IPS-15b (cell line): ENCODE results near the gene TRIOBP.

Source experiments
- H3K27me3 ChIP-seq: one replicate; pipeline ENCODE4 v1.6.1; 2013; ENCODE audit warnings: low read length; ENCODE audit not compliant: control insufficient read depth, insufficient read depth
- H3K36me3 ChIP-seq: one replicate; pipeline ENCODE4 v1.6.1; 2013; ENCODE audit warnings: low read length; ENCODE audit not compliant: control insufficient read depth, insufficient read depth
- H3K4me1 ChIP-seq: one replicate; pipeline ENCODE4 v1.6.1; 2013; ENCODE audit warnings: mild to moderate bottlenecking, low read length; ENCODE audit not compliant: control insufficient read depth, insufficient read depth
- H3K4me3 ChIP-seq: one replicate; pipeline ENCODE4 v1.5.1; 2013; ENCODE audit warnings: low read depth, low read length
- H3K9ac ChIP-seq: one replicate; pipeline ENCODE4 v1.6.1; 2013; ENCODE audit warnings: low read depth, mild to moderate bottlenecking, low read length
- H3K9me3 ChIP-seq: one replicate; pipeline ENCODE4 v1.6.1; 2013; ENCODE audit warnings: mild to moderate bottlenecking, low read length; ENCODE audit not compliant: control insufficient read depth, insufficient read depth

TRIOBP gene

DNA sequence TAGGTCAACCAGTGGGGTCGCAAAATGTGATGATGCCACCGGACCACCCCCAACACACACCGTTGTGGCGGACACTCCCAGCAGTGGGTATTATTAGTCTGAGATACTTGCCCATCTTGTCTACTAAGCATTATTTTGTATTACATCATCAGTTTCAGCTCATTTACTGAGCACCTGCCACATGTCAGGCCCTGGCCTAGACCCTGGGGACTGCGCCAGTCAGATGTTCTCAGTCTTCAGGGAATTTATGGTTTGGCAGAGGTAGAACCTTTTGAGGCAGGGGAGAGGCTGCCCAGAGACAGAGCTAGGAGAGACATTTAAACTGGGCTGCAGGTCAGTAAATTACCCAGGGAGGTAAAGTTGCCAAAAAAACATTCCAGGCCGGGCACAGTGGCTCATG is 67.8 kb downstream of the TRIOBP start:
- Histone ChIP-seq H3K9me3 (peaks cover 3% of the 10 kb centered on the region), H3K9ac (no peak overlapping the region), H3K4me3 (no peak overlapping the region), H3K36me3 (peaks cover 6% of the 10 kb centered on the region), H3K4me1 (no peaks in the 10 kb centered on the region), H3K27me3 (no peaks in the 10 kb centered on the region)

DNA sequence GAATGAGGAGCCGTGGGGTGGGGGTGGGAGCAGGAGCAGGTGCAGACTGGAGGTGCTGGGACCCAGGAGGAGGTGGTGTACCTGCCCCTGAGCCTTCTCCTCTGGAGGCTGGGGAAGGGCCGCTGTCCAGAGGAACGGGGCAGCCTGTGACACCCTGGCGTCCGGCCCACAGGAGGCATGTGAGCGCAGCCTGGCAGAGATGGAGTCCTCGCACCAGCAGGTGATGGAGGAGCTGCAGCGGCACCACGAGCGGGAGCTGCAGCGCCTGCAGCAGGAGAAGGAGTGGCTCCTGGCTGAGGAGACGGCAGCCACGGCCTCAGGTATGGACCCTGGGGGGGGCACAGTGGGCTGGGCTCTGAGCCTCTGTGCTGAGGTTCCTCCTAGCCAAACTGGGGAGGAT is 68.7 kb downstream of the TRIOBP start:
- no peaks in the 10 kb centered on the region for H3K27me3 ChIP-seq
- H3K36me3 ChIP-seq = peaks cover 6% of the 10 kb centered on the region
- H3K9me3 ChIP-seq = peaks cover 3% of the 10 kb centered on the region
- H3K4me1 ChIP-seq = no peaks in the 10 kb centered on the region
- H3K9ac ChIP-seq = no peak overlapping the region
- H3K4me3 ChIP-seq = no peak overlapping the region

DNA sequence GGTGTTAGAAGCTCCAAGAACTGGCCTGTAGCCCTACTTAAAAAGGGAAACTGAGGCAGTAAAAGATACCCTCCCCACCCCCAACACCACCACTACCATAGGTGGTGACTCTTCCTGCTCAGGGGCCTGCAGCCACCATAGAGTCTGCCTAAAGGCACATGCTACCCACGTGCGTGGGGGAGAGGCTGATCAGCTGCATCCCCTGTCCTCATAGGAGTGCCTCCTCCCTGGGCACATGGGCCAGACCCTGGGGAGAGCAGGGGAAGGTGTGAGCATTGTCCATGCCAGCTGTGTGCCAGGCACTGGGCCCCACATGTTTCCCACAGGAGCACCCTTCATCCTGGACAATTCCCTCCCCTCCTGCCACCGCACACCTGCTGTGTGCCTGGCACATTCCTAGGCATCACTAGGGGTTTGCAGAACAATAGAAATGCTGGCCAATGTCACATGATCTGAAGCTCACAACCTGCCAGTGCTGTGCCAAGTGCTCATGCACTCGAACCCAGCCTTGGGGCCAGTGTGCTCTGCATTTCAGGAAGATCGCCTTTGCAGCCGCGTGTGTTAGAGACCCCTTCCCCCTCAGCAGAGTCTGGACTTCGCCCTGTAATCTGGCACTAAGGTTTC is 69.2 kb downstream of the TRIOBP start:
- no peaks in the 10 kb centered on the region for H3K4me1 ChIP-seq
- no peaks in the 10 kb centered on the region for H3K27me3 ChIP-seq
- H3K9ac ChIP-seq = no peak overlapping the region
- H3K4me3 ChIP-seq = no peak overlapping the region
- H3K9me3 ChIP-seq = peaks cover 3% of the 10 kb centered on the region
- H3K36me3 ChIP-seq = peaks cover 6% of the 10 kb centered on the region

DNA sequence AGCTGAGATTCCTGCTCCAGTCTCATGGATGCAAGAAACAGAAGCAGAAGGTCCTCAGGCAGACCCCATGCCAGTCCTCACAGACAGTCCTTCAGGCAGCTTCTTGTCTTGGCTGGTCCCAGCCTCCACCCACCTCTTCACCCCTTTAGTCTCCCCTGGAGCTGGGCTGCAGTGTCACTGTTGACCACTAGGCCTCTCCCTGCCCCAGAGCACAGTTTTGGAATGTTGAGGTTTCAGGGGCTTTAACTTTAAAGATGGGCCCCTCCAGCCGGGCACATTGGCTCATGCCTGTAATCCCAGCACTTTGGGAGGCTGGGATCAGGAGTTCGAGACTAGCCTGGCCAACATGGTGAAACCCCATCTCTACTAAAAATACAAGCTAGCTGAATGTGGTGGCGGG is 71.4 kb downstream of the TRIOBP start:
- no peaks in the 10 kb centered on the region for H3K4me1 ChIP-seq
- H3K27me3 ChIP-seq = no peaks in the 10 kb centered on the region
- peaks cover 17% of the 10 kb centered on the region for H3K36me3 ChIP-seq
- H3K9me3 ChIP-seq = peaks cover 3% of the 10 kb centered on the region
- H3K4me3 ChIP-seq = no peak overlapping the region
- no peak overlapping the region for H3K9ac ChIP-seq

DNA sequence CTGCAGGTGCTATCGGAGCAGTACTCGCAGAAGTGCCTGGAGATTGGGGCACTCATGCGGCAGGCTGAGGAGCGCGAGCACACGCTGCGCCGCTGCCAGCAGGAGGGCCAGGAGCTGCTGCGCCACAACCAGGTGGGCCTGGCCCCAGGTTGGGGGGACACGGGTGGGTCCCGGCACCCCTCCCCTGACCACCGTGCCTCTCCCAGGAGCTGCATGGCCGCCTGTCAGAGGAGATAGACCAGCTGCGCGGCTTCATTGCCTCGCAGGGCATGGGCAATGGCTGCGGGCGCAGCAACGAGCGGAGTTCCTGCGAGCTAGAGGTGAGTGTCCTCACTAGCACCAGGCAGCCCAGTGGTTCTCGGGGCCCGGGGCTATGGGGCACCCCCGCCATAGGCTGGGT is 72.2 kb downstream of the TRIOBP start:
- Histone ChIP-seq H3K36me3 (peaks cover 20% of the 10 kb centered on the region), H3K4me1 (no peaks in the 10 kb centered on the region), H3K9ac (no peak overlapping the region), H3K9me3 (peaks cover 3% of the 10 kb centered on the region), H3K4me3 (no peak overlapping the region), H3K27me3 (no peaks in the 10 kb centered on the region)

DNA sequence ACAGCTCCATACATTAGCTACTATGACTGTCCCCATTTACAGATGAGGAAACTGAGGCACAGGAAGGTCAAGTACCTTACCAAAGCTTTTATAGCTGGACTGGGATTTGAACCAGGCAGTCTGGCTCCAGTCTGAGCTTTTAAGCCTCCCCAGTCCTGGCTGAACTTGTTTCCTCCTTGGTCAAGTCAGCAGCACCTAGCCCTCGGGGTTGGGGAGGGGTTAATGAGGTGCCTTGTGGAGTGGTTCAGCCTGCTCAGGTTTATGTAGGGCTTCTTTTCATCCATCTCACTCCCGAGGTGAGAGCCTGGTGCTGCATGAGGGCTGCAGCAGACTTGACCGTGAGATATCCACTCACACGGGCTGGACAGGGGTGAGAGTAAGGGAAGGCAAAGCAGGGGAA is 74.2 kb downstream of the TRIOBP start:
- peaks cover 20% of the 10 kb centered on the region for H3K36me3 ChIP-seq
- no peaks in the 10 kb centered on the region for H3K4me1 ChIP-seq
- no peak overlapping the region for H3K9ac ChIP-seq

DNA sequence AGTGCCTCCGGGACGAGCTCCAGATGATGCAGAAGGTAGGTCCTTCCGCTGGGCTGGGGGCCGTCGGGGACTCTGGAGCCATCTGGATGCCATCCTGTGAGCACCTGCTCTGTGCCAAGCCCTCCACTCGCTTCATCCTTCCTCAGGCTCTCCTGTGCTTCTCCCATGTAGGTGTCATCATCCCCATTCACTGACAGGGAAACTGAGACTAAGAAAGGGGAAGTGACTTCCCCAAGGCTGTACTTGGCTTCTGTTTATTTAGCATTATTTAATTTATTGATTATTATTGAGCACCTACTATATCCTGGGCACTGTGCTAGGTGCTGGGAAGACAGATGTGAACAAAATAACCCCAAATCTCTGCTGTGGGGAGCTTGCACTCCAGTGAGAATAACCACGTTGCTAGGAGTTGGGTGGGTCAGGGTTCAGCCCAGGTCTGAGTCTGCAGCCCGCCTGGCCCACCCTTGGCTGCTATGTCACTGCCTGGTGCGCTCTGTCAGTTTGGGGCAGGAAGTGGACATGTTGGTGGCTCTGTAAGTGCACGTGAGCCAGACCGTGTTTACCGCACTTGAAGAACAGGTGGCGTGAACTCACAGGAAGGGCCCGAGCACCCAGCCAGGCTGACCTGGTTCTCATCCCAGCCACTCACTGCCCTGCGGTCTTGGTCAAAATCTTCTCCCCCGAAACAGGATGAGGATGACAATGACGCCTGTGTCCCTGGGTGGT is 75.0 kb downstream of the TRIOBP start:
- no peaks in the 10 kb centered on the region for H3K27me3 ChIP-seq
- H3K4me1 ChIP-seq = peaks cover 2% of the 10 kb centered on the region
- peaks cover 20% of the 10 kb centered on the region for H3K36me3 ChIP-seq
- H3K4me3 ChIP-seq = no peak overlapping the region
- peaks cover 3% of the 10 kb centered on the region for H3K9me3 ChIP-seq
- no peak overlapping the region for H3K9ac ChIP-seq

More for the DNA sequence above, 74.2 kb downstream of the TRIOBP start:
- H3K9me3 ChIP-seq = peaks cover 3% of the 10 kb centered on the region
- no peak overlapping the region for H3K4me3 ChIP-seq
- no peaks in the 10 kb centered on the region for H3K27me3 ChIP-seq

DNA sequence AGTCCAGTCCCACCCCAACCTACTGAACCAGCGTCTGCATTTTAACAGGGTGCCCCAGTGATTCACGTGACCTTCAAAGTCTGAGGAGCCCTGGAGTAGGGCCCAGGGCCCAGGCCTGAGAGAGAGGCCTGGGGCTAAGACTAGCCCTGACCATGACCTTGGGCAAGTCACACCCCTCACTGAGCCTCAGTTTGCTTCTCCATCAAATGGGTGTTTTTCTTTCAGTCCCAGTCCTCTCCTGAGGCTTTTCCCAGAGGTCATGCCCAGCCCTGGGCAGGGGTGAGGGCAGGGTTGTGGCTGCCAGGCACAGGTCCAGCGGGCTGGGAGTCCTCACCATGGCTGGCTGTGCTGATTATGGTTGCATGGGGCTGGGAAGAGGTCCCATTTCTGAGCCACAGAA is 77.9 kb downstream of the TRIOBP start:
- Histone ChIP-seq H3K9me3 (no peaks in the 10 kb centered on the region), H3K36me3 (peaks cover 17% of the 10 kb centered on the region), H3K9ac (no peak overlapping the region), H3K4me1 (peaks cover 2% of the 10 kb centered on the region), H3K27me3 (no peaks in the 10 kb centered on the region), H3K4me3 (no peak overlapping the region)

DNA sequence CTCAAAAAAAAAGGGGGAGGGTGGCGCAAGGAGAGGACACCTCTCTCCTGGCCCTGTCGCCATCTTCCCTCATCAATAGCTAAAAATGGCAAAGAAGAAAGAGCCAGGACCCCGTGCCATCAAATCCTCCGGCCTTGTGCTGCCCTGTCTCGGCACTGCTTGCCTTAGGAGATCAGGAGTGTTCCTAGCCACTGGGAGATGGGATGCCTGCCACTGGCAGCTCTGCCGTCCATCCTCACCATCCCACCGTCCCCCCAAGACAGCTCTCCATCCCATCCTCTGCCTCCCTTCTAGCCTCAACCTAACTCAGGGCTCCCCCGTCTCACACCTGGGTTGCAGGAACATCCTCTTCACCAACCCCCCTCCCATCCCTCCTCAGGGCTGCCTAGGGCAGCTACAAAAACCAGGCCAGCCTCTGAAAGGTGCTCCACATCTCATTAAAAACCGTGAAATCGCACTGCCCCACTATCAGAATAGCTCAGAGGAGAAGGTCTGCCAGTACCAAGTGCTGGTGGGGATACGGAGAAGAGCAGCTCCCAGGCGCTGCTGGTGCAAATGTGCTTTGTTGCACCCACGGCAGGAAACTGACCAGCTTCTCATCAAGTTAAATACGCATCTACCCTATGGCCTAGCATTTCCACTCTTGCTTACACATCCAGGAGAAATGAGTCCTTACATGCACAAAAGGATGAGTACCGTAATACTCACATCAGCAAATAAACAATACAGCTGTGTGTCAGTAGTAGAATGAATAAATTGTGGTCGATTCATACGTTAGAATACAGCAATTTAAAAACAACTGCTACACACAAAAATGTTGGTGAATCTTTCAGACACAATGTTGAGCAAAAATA is 79.2 kb downstream of the TRIOBP start:
- H3K4me3 ChIP-seq = no peak overlapping the region
- H3K9me3 ChIP-seq = no peaks in the 10 kb centered on the region
- no peaks in the 10 kb centered on the region for H3K27me3 ChIP-seq
- peaks cover 17% of the 10 kb centered on the region for H3K36me3 ChIP-seq
- H3K9ac ChIP-seq = no peak overlapping the region
- H3K4me1 ChIP-seq = peaks cover 2% of the 10 kb centered on the region

DNA sequence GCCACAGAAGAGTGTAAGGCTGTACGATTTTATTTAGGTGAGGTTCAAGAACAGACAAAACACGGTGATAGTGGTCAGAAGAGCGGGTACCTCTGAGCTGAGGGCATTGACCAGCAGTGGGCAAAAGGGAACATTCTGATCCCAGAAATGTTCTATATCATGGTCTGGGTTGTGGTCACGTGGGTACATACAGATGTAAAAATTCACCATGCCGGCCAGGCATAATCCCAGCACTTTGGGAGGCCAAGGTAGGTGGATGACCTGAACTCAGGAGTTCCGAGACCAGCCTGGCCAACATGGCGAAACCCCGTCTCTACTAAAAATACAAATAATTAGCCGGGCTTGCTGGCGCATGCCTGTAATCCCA is 79.8 kb downstream of the TRIOBP start:
- peaks cover 2% of the 10 kb centered on the region for H3K4me1 ChIP-seq
- H3K9ac ChIP-seq = no peak overlapping the region
- H3K27me3 ChIP-seq = no peaks in the 10 kb centered on the region
- peaks cover 13% of the 10 kb centered on the region for H3K36me3 ChIP-seq
- no peaks in the 10 kb centered on the region for H3K9me3 ChIP-seq
- H3K4me3 ChIP-seq = no peak overlapping the region

DNA sequence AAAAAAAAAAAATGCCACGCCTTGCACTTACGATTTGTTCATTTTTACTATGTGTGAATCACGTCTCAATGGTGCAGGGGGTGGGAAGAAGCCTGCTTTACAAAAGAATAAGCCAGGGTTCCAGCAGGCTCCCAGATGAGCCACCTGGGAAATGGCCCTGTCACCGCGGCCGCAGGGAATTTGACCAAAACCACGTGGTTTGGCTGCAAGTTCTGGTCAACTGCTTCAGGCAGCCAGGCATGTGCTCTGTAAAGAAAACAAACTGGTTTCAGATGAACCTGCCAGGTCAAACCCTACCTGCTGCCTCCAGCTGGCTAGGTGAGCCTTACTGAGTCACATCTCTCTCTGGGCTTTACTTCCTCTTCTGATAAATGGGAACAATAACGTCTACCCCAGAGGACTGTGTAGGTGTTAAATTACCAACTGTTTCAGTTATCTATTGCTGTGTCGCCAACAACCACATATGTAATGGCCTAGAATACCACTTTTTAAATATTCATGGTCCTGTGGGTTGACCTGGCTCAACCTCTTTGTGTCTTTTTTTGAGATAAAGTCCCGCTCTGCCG is 80.4 kb downstream of the TRIOBP start:
- no peak overlapping the region for H3K9ac ChIP-seq
- H3K27me3 ChIP-seq = no peaks in the 10 kb centered on the region
- H3K4me3 ChIP-seq = no peak overlapping the region

More for the DNA sequence above, 80.4 kb downstream of the TRIOBP start:
- Histone ChIP-seq H3K36me3 (peaks cover 10% of the 10 kb centered on the region), H3K9me3 (no peaks in the 10 kb centered on the region), H3K4me1 (peaks cover 2% of the 10 kb centered on the region)
